Measurements from ENCODE around the gene TBC1D14.

- TF ChIP-seq, protein P1, sequence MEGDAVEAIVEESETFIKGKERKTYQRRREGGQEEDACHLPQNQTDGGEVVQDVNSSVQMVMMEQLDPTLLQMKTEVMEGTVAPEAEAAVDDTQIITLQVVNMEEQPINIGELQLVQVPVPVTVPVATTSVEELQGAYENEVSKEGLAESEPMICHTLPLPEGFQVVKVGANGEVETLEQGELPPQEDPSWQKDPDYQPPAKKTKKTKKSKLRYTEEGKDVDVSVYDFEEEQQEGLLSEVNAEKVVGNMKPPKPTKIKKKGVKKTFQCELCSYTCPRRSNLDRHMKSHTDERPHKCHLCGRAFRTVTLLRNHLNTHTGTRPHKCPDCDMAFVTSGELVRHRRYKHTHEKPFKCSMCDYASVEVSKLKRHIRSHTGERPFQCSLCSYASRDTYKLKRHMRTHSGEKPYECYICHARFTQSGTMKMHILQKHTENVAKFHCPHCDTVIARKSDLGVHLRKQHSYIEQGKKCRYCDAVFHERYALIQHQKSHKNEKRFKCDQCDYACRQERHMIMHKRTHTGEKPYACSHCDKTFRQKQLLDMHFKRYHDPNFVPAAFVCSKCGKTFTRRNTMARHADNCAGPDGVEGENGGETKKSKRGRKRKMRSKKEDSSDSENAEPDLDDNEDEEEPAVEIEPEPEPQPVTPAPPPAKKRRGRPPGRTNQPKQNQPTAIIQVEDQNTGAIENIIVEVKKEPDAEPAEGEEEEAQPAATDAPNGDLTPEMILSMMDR (IDR thresholded peaks at IDR 0.05): no peak
- TF ChIP-seq POLR2A (IDR thresholded peaks at IDR 0.05): no peak
These were observed 36.9 kb downstream of the TBC1D14 start for GRCh38 chr4:6946497-6946896.

Measured in right lobe of liver (tissue), 4 donors.